ENCODE measurements around the gene CACNA2D2. TPM values are rescaled to one million over a fixed set of nuclear protein-coding genes. Genes with fewer than 3 reads are reported as not detected.

Gene CACNA2D2
- total and polyA plus RNA-seq, 2 of the 13 experiments (the other 11 are each of a cell fraction or from before 2014, with no cell fraction given), result not detected

- Histone ChIP-seq H3K79me2 (ENCODE audit: insufficient read depth, low read length) (peaks cover 39% of the 10 kb centered on the region), H3K9me3 (ENCODE audit: low read length) (no peaks in the 10 kb centered on the region), H3K4me3 (replicated peaks in 1 of 3; ENCODE audit: insufficient read depth in 1 of 3, low read depth in 2 of 3, low read length in 3 of 3) (peak overlapping the region in 2 of 3 experiments; percentile 29 to 88; a peak in 4 of 6 replicates), H3K27ac (ENCODE audit: extremely low read length, insufficient read depth, low read length) (no peak overlapping the region), H3K27me3 (ENCODE audit: control insufficient read depth in 1 of 2, insufficient read depth in 2 of 2, low read length in 2 of 2) (no peaks in the 10 kb centered on the region), H3K4me1 (ENCODE audit: insufficient read depth, low read length) (peaks cover 49% of the 10 kb centered on the region), H3K4me2 (ENCODE audit: low read depth, low read length) (peak overlapping the region; percentile 94), H2AFZ (ENCODE audit: low read length) (no peak overlapping the region), H3K9ac (ENCODE audit: insufficient read depth, low read depth, low read length) (peak overlapping the region; percentile 91; the same call in 1 of the 2 replicates), H3K36me3 (replicated peaks in 1 of 2; ENCODE audit: control insufficient read depth in 1 of 2, insufficient read depth in 2 of 2, low read length in 2 of 2) (peaks cover 10 to 31% of the 10 kb centered on the region in 2 experiments; a peak in 4 of 5 replicates), H4K20me1 (ENCODE audit: insufficient read depth, low read length) (peaks cover 25% of the 10 kb centered on the region)
- TF ChIP-seq CTCF (CRISPR knock-in tag; IDR thresholded peaks at IDR 0.05), result peak; percentile 52
- peak; percentile 29; the same call in 1 of the 2 replicates for TF ChIP-seq ZFX (CRISPR knock-in tag; IDR thresholded peaks at IDR 0.05; ENCODE audit: low read depth)
- TF ChIP-seq MYC (CRISPR knock-in tag; IDR thresholded peaks at IDR 0.05; ENCODE audit: borderline replicate concordance), result 0 out of 2 replicates have a peak, but pooled peaks have one; percentile 16
- TF ChIP-seq ZNF362 (CRISPR knock-in tag; IDR thresholded peaks at IDR 0.05; ENCODE audit: borderline replicate concordance), result no peak
- 0 out of 4 replicates have a peak, but pooled peaks of 1 of the 2 experiments have one; percentile 36 for TF ChIP-seq HMGXB4 (CRISPR knock-in tag; IDR thresholded peaks at IDR 0.05; ENCODE audit: borderline replicate concordance in 1 of 2, low read depth in 1 of 2)
- TF ChIP-seq ZFY (CRISPR knock-in tag; IDR thresholded peaks at IDR 0.05), result 0 out of 2 replicates have a peak, but pooled peaks have one; percentile 21
- TF ChIP-seq IRF9 (CRISPR knock-in tag; IDR thresholded peaks at IDR 0.05; ENCODE audit: borderline replicate concordance), result no peak
- peak; percentile 20; the same call in 1 of the 2 replicates for TF ChIP-seq STAG1 (CRISPR knock-in tag; IDR thresholded peaks at IDR 0.05)
- no TSS peak for BruUV-seq (replicated peaks)
- CTCF ChIA-PET (ENCODE audit: low intra/inter-chr PET ratio, low total read pairs), result no interaction called here
- in situ Hi-C loops (cut with HindIII; ENCODE audit: extremely low pct_ligation_motif_present, low pct_unique_long_range_greater_than_20kb) (no loop called here), intact Hi-C loops (cut with micrococcal nuclease; ENCODE audit: unreplicated experiment) (no loop called here)
- DNase-seq (ENCODE audit: low spot score) (no peak), ATAC-seq (no peak), FAIRE-seq (peak; percentile 15)
- POLR2A ChIA-PET, result interaction anchor here (1.5 kb wide), 2 partner anchors 19 to 57 kb away, joined by 4 to 8 read pairs; partner anchors contain the start of genes HYAL3 and NAA80
- WGBS (ENCODE audit: low lambda C conversion rate), result 96% methylated on average over 4 of the region's 5 CpGs
Observed at GRCh38 chr3:50355829-50356552, 147.4 kb downstream of the CACNA2D2 start.

Measured in HepG2 (cell line).